Naive B cell (primary cell): ENCODE results near the gene MYOC. TPM values are rescaled to one million over a fixed set of nuclear protein-coding genes. Genes with fewer than 3 reads are reported as not detected.
"Not testable (repeated sequence)": the region's sequence is repeated elsewhere in the genome, so short reads cannot be mapped to it uniquely, and the experiment has no call there.

Experiments
- ATAC-seq, 2 donors: fragments of 150-1000 bp; cut with Tn5 transposase; 2 replicates each; pipeline ENCODE4 v1.10.0; 2021; ENCODE audit warnings: low read depth in 2 of 2, mild to moderate bottlenecking in 2 of 2, moderate library complexity in 2 of 2
- DNase-seq: peaks from one replicate; pipeline ENCODE4 v3.0.0; 2022
- H3K27ac Mint-ChIP-seq, 6 donors: one replicate each; pipeline ENCODE4 v1.8.0; 2020 to 2022; ENCODE audit warnings: mild to moderate bottlenecking in 6 of 6, mixed read lengths in 6 of 6, moderate library complexity in 5 of 6, inconsistent platforms in 2 of 6
- H3K27me3 Mint-ChIP-seq, 3 donors: one replicate each; pipeline ENCODE4 v1.8.0; 2021 to 2022; ENCODE audit warnings: mixed read lengths in 3 of 3, mild to moderate bottlenecking in 1 of 3
- H3K36me3 Mint-ChIP-seq, 2 donors: one replicate each; pipeline ENCODE4 v1.8.0; 2020 to 2022; ENCODE audit warnings: mixed read lengths in 2 of 2, inconsistent platforms in 1 of 2, mild to moderate bottlenecking in 1 of 2
- H3K4me1 Mint-ChIP-seq, 3 donors: one replicate each; pipeline ENCODE4 v1.8.0; 2020 to 2022; ENCODE audit warnings: mixed read lengths in 3 of 3, inconsistent platforms in 1 of 3, mild to moderate bottlenecking in 1 of 3, moderate library complexity in 1 of 3
- H3K4me3 Mint-ChIP-seq, 8 donors: one replicate each; pipeline ENCODE4 v1.8.0; 2020 to 2022; ENCODE audit warnings: mild to moderate bottlenecking in 8 of 8, mixed read lengths in 8 of 8, moderate library complexity in 8 of 8, inconsistent platforms in 2 of 8
- H3K9me3 Mint-ChIP-seq, 7 donors: one replicate each; pipeline ENCODE4 v1.8.0; 2020 to 2022; ENCODE audit warnings: mixed read lengths in 7 of 7, mild to moderate bottlenecking in 5 of 7, inconsistent platforms in 2 of 7, moderate library complexity in 1 of 7
- polyA plus RNA-seq, 6 donors: library from polyadenylated mRNA; unstranded; fragments of 300-500 nt; fragmentation: Illumina TruSeq; gene quantifications; one replicate each; pipeline ENCODE4 v1.2.3, GENCODE V29; 2021; ENCODE audit warnings: low read depth in 6 of 6

Gene MYOC
- polyA plus RNA-seq, 6 donors from 2014 or later, result not detected

GRCh38 chr1:171663036-171663853, 10.8 kb upstream of the MYOC start:
- Mint-ChIP-seq H3K9me3 (no peaks in the 10 kb centered on the region), H3K36me3 (peaks cover 0 to under 1% of the 10 kb centered on the region in 2 donors), H3K27me3 (no peaks in the 10 kb centered on the region), H3K4me1 (no peaks in the 10 kb centered on the region), H3K4me3 (no peak overlapping the region), H3K27ac (no peak overlapping the region)
- ATAC-seq, result no peak
- no peak for DNase-seq

DNA sequence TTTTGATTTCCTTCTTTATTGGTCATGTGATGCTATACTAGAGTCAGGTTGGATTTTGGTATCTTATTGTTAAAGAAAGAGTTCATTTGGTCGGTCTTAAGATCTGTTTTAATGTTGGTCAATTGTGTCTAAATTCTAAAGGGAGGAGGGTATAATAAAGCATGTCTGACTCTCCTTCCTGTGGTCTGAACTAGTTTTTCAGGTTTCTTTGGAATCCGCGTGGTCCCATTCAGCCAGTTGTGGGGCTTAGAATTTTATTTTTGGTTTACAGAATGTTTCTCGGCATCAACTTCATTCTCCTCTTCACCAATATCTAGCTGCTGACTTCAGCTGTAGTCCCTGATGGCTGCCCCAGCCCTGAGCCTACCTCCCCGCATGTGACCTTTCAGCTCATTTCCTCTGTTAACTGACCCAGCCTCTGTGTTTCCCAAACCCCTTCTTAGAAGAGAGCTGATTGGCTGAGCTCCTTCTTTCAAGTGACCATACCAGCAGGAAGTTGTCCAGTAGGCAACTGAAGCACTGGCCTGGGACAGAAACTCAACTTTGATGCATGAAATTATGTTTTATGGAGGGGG, 8.7 kb upstream of the MYOC start:
- no peak overlapping the region for H3K4me3 Mint-ChIP-seq
- H3K9me3 Mint-ChIP-seq, result no peaks in the 10 kb centered on the region
- H3K36me3 Mint-ChIP-seq, result peaks cover 0 to 3% of the 10 kb centered on the region in 2 donors
- ATAC-seq (no peak), DNase-seq (no peak)
- peaks cover 0 to 8% (median 6%) of the 10 kb centered on the region in 3 donors for H3K27me3 Mint-ChIP-seq
- no peaks in the 10 kb centered on the region for H3K4me1 Mint-ChIP-seq
- no peak overlapping the region for H3K27ac Mint-ChIP-seq

DNA sequence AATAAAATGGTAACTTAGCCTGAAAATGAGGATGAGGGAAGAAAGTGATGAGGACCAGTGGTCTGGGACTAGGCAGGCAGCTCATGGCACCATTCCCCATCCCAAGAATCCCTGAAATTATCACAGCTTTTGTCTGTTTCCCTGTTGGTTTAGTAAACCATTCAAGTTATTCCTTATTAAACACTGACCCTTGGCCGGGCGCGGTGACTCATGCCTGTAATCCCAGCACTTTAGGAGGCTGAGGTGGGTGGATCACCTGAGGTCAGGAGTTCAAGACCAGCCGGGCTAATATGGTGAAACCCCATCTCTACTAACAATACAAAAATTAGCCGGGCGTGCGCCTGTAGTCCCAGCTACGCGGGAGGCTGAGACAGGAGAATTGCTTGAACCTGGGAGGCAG, 3.7 kb upstream of the MYOC start:
- not testable (repeated sequence) for H3K27ac Mint-ChIP-seq, ATAC-seq, H3K36me3 Mint-ChIP-seq, DNase-seq, H3K9me3 Mint-ChIP-seq
- H3K4me1 Mint-ChIP-seq, result peaks cover 8 to 15% (median 11%) of the 10 kb centered on the region in 3 donors
- peak overlapping the region in 3 of 8 donors; percentile 7 to 62 (median 41) for H3K4me3 Mint-ChIP-seq
- peaks cover 18 to 43% (median 35%) of the 10 kb centered on the region in 3 donors for H3K27me3 Mint-ChIP-seq

- no peaks in the 10 kb centered on the region for H3K9me3 Mint-ChIP-seq
- peaks cover 18 to 43% (median 35%) of the 10 kb centered on the region in 3 donors for H3K27me3 Mint-ChIP-seq
- H3K36me3 Mint-ChIP-seq, result peaks cover 0 to 3% of the 10 kb centered on the region in 2 donors
- no peak for DNase-seq
- peaks cover 8 to 15% (median 11%) of the 10 kb centered on the region in 3 donors for H3K4me1 Mint-ChIP-seq
- no peak for ATAC-seq
- H3K27ac Mint-ChIP-seq, result peak overlapping the region in 2 of 6 donors; percentile 23 to 76
- peak overlapping the region in 5 of 8 donors; percentile 7 to 81 (median 32) for H3K4me3 Mint-ChIP-seq
Observed at GRCh38 chr1:171655746-171656116, 3.2 kb upstream of the MYOC start.

GRCh38 chr1:171654942-171655745, 2.7 kb upstream of the MYOC start:
- Mint-ChIP-seq H3K27ac (peak overlapping the region in 2 of 6 donors; percentile 23 to 76), H3K4me3 (peak overlapping the region in 6 of 8 donors; percentile 26 to 81 (median 46)), H3K27me3 (peaks cover 18 to 43% (median 35%) of the 10 kb centered on the region in 3 donors), H3K9me3 (no peaks in the 10 kb centered on the region), H3K4me1 (peaks cover 8 to 15% (median 11%) of the 10 kb centered on the region in 3 donors), H3K36me3 (peaks cover 0 to 3% of the 10 kb centered on the region in 2 donors)
- ATAC-seq (peak; percentile 46 to 61), DNase-seq (peak; percentile 1)

GRCh38 chr1:171654201-171654941, 1.9 kb upstream of the MYOC start:
- ATAC-seq (no peak), DNase-seq (no peak)
- no peak overlapping the region for H3K4me3 Mint-ChIP-seq
- H3K9me3 Mint-ChIP-seq, result no peaks in the 10 kb centered on the region
- H3K27me3 Mint-ChIP-seq, result peaks cover 18 to 43% (median 35%) of the 10 kb centered on the region in 3 donors
- peak overlapping the region in 1 of 6 donors; percentile 17 for H3K27ac Mint-ChIP-seq
- peaks cover 8 to 15% (median 11%) of the 10 kb centered on the region in 3 donors for H3K4me1 Mint-ChIP-seq
- peaks cover 0 to 3% of the 10 kb centered on the region in 2 donors for H3K36me3 Mint-ChIP-seq

DNA sequence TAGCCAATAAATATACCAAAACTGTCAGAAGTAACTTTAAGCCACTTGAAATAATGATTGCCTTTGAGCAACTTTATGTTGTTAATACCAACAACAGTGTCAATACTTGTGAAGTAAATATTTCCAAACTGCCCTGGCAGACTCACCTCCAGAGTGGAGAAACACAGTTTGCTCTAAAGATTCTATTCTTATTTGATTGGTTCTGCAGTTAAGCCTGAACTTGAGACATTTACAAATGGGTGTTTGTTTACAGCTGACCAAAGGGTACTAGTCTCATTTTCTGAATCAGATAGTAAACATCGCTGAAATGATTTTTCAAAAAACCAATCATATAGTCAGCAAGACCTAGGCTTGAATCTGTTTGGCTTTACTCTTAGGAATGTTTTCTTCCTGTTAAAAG, 1.3 kb upstream of the MYOC start:
- Mint-ChIP-seq H3K4me1 (peaks cover 8 to 15% (median 11%) of the 10 kb centered on the region in 3 donors), H3K27me3 (peaks cover 18 to 43% (median 35%) of the 10 kb centered on the region in 3 donors), H3K36me3 (peaks cover 0 to 3% of the 10 kb centered on the region in 2 donors), H3K27ac (no peak overlapping the region), H3K9me3 (no peaks in the 10 kb centered on the region), H3K4me3 (no peak overlapping the region)
- no peak for DNase-seq
- ATAC-seq, result no peak

DNA sequence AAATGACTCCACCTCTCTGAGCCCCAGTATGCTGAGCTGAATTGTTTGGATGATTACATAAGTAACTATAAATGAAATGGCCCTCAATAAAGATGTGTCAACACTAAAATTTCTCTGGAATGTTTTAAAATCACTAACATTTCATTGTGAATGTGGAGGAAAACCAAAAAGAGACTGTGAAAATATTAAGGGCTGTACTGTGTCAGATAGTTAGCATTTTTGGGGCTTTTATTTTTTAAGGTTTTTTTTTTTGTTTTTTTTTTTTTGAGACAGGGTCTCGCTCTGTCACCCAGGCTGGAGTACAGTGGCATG, 6.3 kb downstream of the MYOC start:
- DNase-seq (no peak), ATAC-seq (no peak)
- Mint-ChIP-seq H3K4me3 (no peak overlapping the region), H3K27me3 (peaks cover 0 to 11% (median 0%) of the 10 kb centered on the region in 3 donors), H3K36me3 (no peaks in the 10 kb centered on the region), H3K9me3 (no peaks in the 10 kb centered on the region), H3K4me1 (peaks cover 6 to 10% (median 7%) of the 10 kb centered on the region in 3 donors), H3K27ac (no peak overlapping the region)

DNA sequence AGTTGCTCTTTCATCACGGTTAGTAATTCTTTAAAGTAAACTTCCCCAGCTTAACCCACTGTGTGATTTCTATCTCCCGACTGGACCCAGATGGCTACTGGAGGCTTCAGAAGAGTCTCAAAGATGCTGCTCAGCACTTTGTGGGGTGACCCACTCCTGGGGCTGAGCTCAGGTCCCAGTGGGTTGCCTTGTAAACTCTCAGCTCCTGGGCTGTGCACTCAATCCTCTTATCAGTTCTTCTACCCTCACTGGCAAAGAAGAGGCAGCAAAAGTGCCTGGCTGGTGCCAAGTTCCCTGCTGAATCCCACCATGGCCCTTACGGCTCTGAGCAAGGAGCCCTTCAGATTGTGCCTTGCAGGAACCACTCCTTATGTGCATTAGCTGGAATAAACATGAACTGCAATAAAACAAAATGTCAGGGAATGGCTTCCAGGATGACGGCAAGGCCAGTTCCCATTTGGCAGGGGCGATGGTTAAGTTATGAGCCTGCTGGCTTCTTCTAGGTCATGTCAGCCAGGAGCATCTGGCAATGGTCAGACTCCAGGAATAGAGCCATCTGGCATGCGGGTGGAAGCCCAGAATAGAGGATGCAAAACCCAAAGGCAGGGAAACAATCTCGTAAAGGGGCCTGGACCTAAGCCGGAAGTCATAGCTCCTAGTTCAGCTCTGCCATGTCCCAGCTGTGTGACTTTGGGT, 6.8 kb downstream of the MYOC start:
- Mint-ChIP-seq H3K36me3 (no peaks in the 10 kb centered on the region), H3K9me3 (no peaks in the 10 kb centered on the region), H3K4me3 (peak overlapping the region in 1 of 8 donors; percentile 1), H3K27ac (peak overlapping the region in 1 of 6 donors; percentile 78), H3K27me3 (peaks cover 0 to 11% (median 0%) of the 10 kb centered on the region in 3 donors), H3K4me1 (peaks cover 6 to 10% (median 7%) of the 10 kb centered on the region in 3 donors)
- no peak for DNase-seq
- no peak for ATAC-seq

GRCh38 chr1:171644805-171645483, 7.5 kb downstream of the MYOC start:
- H3K27me3 Mint-ChIP-seq, result peaks cover 0 to 11% (median 0%) of the 10 kb centered on the region in 3 donors
- peak overlapping the region in 2 of 8 donors; percentile 1 to 15 for H3K4me3 Mint-ChIP-seq
- peak; percentile 13 for DNase-seq
- no peak for ATAC-seq
- H3K27ac Mint-ChIP-seq, result peak overlapping the region in 2 of 6 donors; percentile 61 to 66
- peaks cover 6 to 10% (median 7%) of the 10 kb centered on the region in 3 donors for H3K4me1 Mint-ChIP-seq
- H3K36me3 Mint-ChIP-seq, result no peaks in the 10 kb centered on the region
- no peaks in the 10 kb centered on the region for H3K9me3 Mint-ChIP-seq

DNA sequence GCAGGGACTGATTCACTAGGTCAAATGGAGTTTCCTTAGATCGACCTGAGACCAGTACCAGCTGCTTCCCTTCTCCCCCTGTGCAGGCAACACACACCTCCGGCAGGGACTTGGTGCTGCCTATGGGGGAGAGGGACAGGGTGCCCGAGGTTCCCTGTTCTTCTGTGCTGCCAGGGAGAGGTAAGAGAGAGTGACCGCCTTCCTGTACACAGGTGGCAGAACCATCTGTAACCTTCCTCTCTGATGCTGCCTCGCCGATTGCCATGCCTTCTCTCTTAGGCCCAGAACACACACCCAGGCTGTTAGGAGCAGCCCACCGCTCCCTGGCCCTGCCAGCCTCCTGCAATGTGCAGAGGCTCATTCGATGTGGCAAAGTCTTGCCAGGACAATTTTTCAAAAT, 9.3 kb downstream of the MYOC start:
- Mint-ChIP-seq H3K27me3 (peaks cover 0 to 11% (median 0%) of the 10 kb centered on the region in 3 donors), H3K4me3 (peak overlapping the region in 1 of 8 donors; percentile 57), H3K9me3 (no peaks in the 10 kb centered on the region), H3K27ac (no peak overlapping the region), H3K36me3 (no peaks in the 10 kb centered on the region), H3K4me1 (peaks cover 6 to 10% (median 7%) of the 10 kb centered on the region in 3 donors)
- DNase-seq, result no peak
- ATAC-seq, result no peak

DNA sequence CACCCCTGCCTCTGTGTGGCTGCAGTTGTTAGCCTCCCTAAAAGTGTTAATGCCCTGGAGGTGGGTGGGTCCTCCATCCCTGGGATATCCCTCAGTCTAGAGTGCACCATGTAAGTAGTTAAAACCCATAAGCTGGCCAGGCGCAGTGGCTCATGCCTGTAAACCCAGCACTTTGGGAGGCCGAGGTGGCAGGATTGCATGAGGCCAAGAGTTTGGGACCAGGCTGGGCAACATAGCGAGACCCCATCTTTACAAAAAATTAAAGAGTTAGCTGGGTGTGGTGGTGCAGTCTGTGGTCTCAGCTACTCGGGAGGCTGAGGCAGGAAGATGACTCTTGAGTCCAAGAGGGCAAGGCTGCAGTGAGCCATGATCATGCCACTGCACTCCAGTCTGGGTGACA, 10.3 kb downstream of the MYOC start:
- ATAC-seq (no peak), DNase-seq (no peak)
- H3K4me3 Mint-ChIP-seq, result no peak overlapping the region
- no peaks in the 10 kb centered on the region for H3K9me3 Mint-ChIP-seq
- peaks cover 0 to 11% (median 0%) of the 10 kb centered on the region in 3 donors for H3K27me3 Mint-ChIP-seq
- H3K4me1 Mint-ChIP-seq, result peaks cover 6 to 10% (median 7%) of the 10 kb centered on the region in 3 donors
- no peak overlapping the region for H3K27ac Mint-ChIP-seq
- H3K36me3 Mint-ChIP-seq, result no peaks in the 10 kb centered on the region
